GM21515 (cell line): ENCODE measurements around the gene PALM2AKAP2.
"Not testable (repeated sequence)": the region's sequence is repeated elsewhere in the genome, so short reads cannot be mapped to it uniquely, and the experiment has no call there.

Experiments
- ATAC-seq: cut with Tn5 transposase; IDR thresholded peaks from one replicate; pipeline ENCODE4 v1.9.1; 2021; ENCODE audit not compliant: unreplicated experiment

PALM2AKAP2 gene

GRCh38 chr9:109802491-109802890 is 22.5 kb downstream of the PALM2AKAP2 start:
- ATAC-seq = no peak

- no peak for ATAC-seq
Measured at GRCh38 chr9:109805050-109805449, 25.1 kb downstream of the PALM2AKAP2 start.

- ATAC-seq = no peak
Measured at GRCh38 chr9:109806506-109807115, 26.6 kb downstream of the PALM2AKAP2 start.

- ATAC-seq = no peak
Measured at GRCh38 chr9:109811876-109812275, 31.9 kb downstream of the PALM2AKAP2 start.

- ATAC-seq = no peak
Measured at GRCh38 chr9:109812331-109812730, 32.3 kb downstream of the PALM2AKAP2 start.

GRCh38 chr9:109812818-109813281 is 32.9 kb downstream of the PALM2AKAP2 start:
- ATAC-seq = no peak

- ATAC-seq = no peak
Measured at GRCh38 chr9:109813303-109813702, 33.3 kb downstream of the PALM2AKAP2 start.

- ATAC-seq = no peak
Measured at GRCh38 chr9:109813829-109814228, 33.8 kb downstream of the PALM2AKAP2 start.

GRCh38 chr9:109815366-109815947 is 35.5 kb downstream of the PALM2AKAP2 start:
- no peak for ATAC-seq

GRCh38 chr9:109816490-109816889 is 36.5 kb downstream of the PALM2AKAP2 start:
- ATAC-seq = no peak

GRCh38 chr9:109817146-109817845 is 37.3 kb downstream of the PALM2AKAP2 start:
- no peak for ATAC-seq

GRCh38 chr9:109817846-109818472 is 38.0 kb downstream of the PALM2AKAP2 start:
- no peak for ATAC-seq

GRCh38 chr9:109821711-109822110 is 41.7 kb downstream of the PALM2AKAP2 start:
- no peak for ATAC-seq

GRCh38 chr9:109825383-109825782 is 45.4 kb downstream of the PALM2AKAP2 start:
- ATAC-seq = not testable (repeated sequence)

- no peak for ATAC-seq
Measured at GRCh38 chr9:109826559-109826958, 46.6 kb downstream of the PALM2AKAP2 start.

GRCh38 chr9:109828254-109828653 is 48.3 kb downstream of the PALM2AKAP2 start:
- ATAC-seq = no peak
